GM15510 (cell line): ENCODE data around the gene MYO5A.

ENCODE experiments used
- POLR2A ChIP-seq: IDR thresholded peaks from 3 replicates; pipeline ENCODE4 v1.6.1; 2011; ENCODE audit warnings: borderline replicate concordance; ENCODE audit not compliant: insufficient read length; ENCODE audit errors: extremely low read depth

MYO5A gene

GRCh38 chr15:52445553-52445952 is 83.1 kb downstream of the MYO5A start:
- TF ChIP-seq POLR2A, result no peak

DNA sequence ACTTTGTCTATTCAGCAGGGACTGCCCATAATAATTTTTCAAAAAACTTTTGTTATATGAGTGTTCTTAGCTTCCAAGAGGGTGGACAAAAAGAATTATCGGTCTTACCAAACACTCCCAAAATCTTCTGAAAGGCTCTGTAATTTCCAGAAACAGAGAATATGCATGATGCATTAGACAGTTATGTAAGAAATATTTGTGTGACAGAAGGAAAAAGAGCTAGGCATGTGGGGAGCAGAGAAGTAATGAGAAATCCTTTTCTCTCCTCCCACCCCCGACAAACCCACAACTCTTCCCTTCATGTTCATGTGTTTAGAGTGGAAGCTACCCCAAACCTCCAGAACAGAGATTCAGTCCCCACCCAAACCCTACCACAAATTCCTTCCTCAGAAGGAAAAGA is 86.8 kb downstream of the MYO5A start:
- no peak for TF ChIP-seq POLR2A

GRCh38 chr15:52440946-52441345 is 87.7 kb downstream of the MYO5A start:
- no peak for TF ChIP-seq POLR2A

- no peak for TF ChIP-seq POLR2A
These were observed 88.3 kb downstream of the MYO5A start for GRCh38 chr15:52440414-52440813.

GRCh38 chr15:52439470-52439869 is 89.2 kb downstream of the MYO5A start:
- TF ChIP-seq POLR2A, result no peak

- TF ChIP-seq POLR2A, result no peak
These were observed 90.6 kb downstream of the MYO5A start for GRCh38 chr15:52438047-52438446.

DNA sequence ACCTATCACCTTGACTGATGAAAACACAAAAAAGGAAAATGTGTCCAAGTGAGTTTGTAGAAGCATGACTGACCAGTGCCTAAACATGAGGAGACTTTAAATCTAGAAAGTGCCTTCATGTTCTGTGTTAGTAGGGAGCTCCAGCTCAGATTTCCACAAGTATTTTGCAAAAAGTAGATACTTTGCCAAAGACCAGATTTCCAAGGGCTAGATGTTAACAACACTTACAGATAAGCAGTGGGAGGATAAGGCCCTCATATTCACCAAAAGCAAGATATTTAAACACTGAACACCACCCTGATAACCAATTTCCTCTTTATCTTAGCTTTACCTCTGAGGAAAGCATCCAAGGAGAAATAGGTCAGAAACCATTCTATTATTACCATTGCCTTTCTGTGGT is 91.0 kb downstream of the MYO5A start:
- no peak for TF ChIP-seq POLR2A

DNA sequence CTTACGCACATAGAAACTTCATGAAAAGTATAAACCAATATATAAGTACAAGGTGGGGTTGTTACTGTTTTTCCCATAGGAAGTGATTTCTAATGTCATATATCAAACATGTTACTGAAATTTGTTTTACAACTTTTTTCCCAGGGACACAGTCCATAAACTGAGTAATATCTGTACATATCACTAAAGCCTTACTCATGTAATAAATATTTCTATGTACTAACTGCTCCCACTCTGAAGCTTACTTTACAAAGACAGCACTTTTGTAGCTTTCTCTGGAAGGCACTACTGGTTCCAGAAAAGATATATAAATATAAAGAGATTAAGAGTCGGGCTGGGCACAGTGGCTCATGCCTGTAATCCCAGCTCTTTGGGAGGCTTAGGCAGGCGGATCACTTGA is 91.7 kb downstream of the MYO5A start:
- no peak for TF ChIP-seq POLR2A

DNA sequence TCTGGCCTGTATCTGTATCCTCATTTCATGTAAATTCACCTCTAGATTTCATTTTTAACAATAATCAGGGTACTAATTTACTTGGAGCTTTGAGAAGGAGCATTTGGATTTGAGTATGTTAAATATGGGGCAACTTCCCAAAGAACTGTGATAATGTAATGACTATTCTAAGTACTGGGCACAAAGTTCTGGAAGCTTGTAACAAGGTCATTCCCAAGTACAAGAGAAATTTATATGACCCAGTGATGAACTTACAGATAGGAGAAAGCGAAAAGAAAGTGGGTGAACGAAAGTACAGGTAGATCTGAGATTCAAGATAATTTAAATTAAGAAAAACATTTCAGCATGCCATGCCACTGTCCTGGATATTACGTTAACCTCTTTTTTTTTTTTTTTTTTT is 93.8 kb downstream of the MYO5A start:
- no peak for TF ChIP-seq POLR2A

DNA sequence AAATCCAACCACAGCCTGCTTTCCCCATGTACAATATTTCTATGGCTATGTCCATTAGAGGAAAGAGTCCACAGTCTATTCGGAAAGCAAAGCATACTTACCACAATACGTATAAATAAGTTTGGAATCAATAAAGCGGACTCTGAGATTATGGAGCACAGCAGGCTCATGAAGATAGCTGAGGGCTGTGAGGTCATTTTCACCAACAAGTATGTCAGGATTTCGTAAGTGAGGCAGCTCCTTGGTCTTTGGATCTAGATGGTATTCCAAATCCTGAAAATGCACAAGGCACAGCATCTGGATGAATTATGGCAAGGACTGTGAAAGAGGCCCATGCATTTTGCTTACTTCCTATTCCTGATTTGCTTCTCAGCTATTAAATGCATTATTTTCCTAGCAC is 100.4 kb downstream of the MYO5A start:
- no peak for TF ChIP-seq POLR2A

DNA sequence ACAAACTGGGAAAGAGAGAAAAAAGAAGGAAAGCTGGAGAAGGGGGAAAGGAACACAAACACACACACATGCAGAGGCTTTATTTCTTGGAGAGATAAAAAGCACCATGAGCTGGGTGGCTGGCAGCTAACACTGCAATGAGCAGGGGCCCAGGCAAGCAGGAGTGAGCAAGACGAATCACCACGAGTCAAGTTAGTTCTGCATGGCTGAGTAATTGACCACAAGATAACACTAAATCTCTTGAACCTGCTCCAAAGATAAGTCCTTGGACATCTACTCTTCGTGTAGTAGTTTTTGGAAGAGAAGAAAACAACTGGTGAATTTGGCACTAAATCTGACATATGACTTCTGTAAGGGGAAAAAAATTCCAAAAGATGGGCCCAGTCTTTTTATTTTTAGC is 100.9 kb downstream of the MYO5A start:
- no peak for TF ChIP-seq POLR2A

DNA sequence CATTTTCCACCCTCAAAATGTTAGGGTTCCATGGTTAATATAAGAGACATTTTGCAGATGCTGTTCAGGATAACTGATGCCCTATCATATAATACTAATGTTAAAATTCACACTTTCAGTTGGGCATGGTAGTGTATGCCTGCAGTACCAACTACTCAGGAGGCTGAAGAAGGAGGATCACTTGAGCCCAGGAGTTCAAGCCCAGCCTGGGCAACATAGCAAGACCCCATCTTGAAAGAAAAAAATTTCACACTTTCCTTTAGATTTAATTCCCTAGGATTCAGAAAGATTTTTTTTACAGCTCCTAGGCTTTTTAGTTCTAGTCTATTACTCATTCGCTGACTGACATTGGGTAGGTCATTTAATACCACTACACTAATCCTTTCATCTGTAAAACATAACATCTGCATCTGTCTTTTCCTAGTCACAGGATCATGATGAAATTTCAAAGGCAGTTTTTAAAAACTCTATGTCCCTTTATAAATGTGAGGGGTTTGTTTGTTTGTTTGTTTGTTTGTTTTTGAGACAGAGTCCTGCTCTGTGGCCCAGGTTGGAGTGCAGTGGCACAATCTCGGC is 103.7 kb downstream of the MYO5A start:
- TF ChIP-seq POLR2A, result no peak

- TF ChIP-seq POLR2A, result no peak
These were observed 104.8 kb downstream of the MYO5A start for GRCh38 chr15:52423852-52424251.

DNA sequence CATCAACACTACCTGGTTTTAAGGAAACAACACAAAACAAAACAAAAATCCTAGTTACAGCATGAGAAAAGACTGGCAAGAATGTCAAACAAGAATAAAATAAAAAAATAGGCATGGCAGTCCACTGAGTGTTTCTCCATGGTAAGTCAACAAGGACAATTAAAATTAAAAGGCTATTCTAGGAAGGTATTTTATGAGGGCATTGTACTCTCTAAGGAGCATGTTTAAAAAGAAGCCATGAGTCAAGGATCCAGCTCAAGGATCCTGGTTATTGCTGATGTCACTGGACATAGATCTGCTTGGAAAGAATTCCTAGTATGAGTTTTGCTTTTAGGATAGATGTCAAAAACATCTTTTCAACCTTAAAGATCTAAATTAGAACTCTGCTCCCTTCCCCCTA is 106.7 kb downstream of the MYO5A start:
- no peak for TF ChIP-seq POLR2A

DNA sequence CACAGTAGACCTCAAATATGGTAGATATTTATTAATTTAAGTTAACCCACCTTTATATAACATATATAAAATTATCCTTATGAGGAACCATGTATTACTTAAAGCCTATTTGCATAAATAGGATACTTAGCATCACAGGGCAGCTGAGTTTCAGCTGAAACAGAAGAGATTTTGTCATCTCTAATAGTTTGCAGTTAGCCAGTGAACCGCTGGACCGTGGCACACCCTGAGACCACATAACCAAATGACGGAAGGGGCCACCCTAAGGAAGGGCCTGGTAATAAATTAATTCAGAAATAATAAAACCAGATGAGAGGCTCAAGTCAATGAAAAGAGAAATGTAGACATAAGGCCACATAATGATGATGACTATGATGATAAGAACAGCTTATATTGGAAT is 107.7 kb downstream of the MYO5A start:
- no peak for TF ChIP-seq POLR2A

- TF ChIP-seq POLR2A, result no peak
These were observed 109.2 kb downstream of the MYO5A start for GRCh38 chr15:52419494-52419893.

- no peak for TF ChIP-seq POLR2A
These were observed 110.7 kb downstream of the MYO5A start for GRCh38 chr15:52417957-52418356.

DNA sequence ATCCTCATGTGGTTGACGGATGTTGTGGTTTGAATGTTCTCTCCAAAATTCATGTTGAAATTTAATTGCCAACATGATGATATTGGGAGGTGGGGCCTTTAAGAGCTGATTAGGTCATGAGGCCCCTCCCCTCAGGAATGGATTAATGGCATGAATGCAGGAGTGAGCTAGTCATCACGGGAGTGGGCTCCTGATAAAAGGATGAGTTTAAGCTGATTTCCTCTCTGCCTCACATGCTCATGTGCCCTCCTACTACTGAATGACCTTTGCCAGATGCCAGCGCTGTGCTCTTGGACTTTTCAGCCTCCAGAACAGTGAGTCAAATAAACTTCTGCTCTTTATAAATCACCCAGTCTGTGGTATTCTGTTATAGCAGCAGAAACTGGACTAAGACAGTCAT is 111.2 kb downstream of the MYO5A start:
- TF ChIP-seq POLR2A, result no peak

- no peak for TF ChIP-seq POLR2A
These were observed 113.1 kb downstream of the MYO5A start for GRCh38 chr15:52415628-52416027.

DNA sequence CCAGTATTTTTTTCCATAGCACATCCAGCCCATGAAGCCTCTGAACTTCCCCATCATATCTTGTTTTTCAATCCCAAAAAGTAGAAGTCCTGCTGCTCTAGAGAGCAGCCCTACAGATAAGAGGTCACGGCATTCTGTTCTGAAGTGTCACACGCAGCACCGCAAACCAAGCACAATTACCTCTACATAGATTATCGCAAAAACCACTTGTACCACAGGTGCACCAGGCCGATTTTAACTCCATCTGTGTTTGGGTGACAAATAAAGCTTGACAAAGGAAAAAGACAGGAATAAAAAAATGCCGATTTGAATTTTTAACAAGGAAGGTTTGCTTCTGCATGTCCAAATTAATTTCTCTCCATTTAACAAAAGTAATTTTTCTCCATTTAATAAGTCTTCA is 113.7 kb downstream of the MYO5A start:
- TF ChIP-seq POLR2A, result no peak
